HG03460 (cell line): ENCODE measurements around the gene VPS29.
A peak's percentile ranks its signal among the peaks of the same experiment; 100 is the strongest.
"Not testable (repeated sequence)": the region's sequence is repeated elsewhere in the genome, so short reads cannot be mapped to it uniquely, and the experiment has no call there.

Experiments used
- ATAC-seq: cut with Tn5 transposase; IDR thresholded peaks from one replicate; pipeline ENCODE4 v1.9.1; 2021; ENCODE audit not compliant: unreplicated experiment

The VPS29 gene

GRCh38 chr12:110528277-110528839, 26.4 kb upstream of the VPS29 start:
- ATAC-seq: no peak

DNA sequence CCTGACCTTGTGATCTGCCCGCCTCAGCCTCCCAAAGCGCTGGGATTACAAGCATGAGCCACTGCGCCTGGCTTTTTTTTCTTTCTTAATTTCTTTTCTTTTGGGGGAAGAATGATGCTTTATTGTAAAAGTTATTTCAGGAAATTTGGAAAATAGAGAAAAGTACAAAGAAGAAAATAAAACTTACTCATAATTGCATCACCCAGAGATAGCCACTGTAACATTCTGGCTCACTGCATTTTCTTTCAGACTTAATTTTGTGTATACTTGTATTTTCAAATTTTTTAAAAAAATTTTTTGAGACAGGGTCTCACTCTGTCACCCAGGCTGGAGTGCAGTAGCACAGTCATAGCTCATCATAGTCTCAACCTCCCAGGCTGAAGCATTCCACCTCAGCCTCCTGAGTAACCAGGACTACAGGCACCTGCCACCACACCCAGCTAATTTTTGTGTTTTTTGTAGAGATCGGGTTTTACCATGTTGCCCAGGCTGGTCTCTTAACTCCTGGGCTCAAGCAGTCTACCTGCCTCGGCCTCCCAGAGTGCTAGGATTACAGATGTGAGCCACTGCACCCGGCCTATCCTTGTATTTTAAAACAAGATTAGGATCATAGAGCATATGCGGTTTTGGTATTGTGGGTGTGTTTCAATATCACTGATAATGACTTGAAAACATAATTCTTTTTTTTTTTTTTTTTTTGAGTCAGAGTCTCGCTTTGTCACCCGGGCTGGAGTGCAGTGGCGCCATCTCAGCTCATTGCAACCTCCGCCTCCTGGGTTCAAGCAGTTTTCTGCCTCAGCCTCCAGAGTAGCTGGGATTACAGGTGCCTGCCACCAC, 19.2 kb upstream of the VPS29 start:
- ATAC-seq: not testable (repeated sequence)

DNA sequence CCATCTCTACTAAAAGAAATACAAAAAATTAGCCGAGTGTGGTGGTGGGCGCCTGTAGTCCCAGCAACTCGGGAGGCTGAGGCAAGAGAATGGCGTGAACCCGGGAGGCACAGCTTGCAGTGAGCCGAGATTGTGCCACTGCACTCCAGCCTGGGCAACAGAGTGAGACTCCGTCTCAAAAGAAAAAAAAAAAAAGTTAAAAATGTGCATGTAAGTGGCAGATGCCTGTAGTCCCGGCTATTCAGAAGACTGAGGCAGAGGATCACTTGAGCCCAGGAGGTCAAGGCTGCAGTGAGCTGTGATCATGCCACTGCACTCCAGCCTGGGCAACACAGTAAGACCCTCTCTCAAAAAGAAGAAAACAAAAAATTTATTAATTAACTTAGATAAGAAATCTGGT, 16.1 kb upstream of the VPS29 start:
- not testable (repeated sequence) for ATAC-seq

DNA sequence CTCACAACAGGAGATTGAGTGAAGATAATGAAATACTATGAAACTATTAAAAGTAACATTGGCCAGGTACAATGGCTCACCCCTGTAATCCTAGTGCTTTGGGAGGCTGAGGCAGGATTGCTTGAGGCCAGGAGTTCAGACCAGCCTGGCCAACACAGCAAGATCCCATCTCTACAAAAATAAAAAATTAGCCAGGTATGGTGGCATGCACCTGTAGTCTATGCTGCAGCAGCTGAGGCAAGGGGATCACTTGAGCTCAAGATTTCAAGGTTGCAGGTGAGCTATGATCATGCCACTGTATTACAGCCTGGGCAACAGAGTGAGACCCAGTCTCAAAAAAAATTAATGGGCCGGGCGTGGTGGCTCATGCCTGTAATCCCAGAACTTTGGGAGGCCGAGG, 15.1 kb upstream of the VPS29 start:
- ATAC-seq: no peak

GRCh38 chr12:110514363-110514762, 12.5 kb upstream of the VPS29 start:
- no peak for ATAC-seq

DNA sequence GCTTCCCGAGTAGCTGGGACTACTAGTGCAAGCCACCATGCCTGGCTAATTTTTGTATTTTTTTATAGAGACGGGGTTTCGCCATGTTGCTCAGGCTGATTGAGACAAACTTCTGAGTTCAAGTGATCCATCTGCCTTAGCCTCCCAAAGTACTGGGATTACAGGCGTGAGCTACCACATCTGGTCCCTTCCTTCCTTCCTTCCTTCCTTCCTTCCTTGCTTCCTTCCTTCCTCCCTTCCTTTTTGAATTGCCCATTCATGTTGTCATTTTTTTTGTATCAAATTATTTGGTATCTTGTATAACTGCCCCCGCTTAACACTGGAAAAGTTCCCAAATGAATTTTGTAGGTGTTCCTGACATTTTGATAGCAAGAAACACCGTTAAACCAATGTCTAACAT, 11.9 kb upstream of the VPS29 start:
- ATAC-seq: no peak

DNA sequence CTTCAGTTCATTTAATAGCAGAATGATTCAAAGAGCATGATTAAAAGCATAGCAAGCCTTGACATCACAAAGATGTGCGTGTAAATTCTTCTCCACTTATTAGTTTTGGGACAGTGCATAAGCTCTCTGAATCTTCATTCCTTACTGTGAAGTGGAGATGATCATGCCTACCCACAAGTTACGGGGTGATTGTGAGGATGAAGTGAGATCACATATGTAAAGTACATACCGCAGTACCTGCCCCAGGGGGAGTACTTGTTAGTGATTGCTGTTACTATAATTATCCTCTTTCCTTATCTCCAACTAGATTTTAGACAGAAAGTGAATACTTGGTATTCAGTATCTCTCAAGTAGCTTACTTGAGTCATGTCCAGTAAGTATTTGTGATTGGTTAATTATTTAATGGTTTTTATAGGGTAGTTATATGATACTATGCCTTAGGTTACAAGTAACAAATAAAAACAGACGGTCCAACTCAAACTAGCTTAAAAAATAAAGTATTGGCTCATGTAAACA, 6.2 kb upstream of the VPS29 start:
- ATAC-seq: no peak

GRCh38 chr12:110505332-110505731, 3.4 kb upstream of the VPS29 start:
- ATAC-seq: no peak

GRCh38 chr12:110503432-110503831, 1.5 kb upstream of the VPS29 start:
- no peak for ATAC-seq

DNA sequence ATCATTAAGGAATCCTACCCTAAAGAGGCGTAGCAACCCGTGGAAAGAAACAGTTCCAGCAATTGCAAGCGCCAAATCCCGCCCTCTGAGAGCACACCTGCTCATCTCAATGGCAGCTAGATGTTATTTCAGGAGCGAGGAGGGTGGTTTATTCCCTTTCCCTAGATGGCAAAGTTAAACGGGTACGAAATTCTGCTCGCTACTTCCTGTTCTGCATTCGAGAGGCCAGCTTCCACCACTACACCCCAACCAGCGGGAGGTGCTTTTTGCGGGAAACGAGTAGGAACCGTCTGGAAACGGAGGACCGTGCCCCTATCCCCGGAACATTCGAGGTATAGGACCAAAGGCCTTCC, 536 bp downstream of the VPS29 start:
- ATAC-seq: peak; percentile 14

GRCh38 chr12:110498984-110499706, 2.8 kb downstream of the VPS29 start:
- ATAC-seq: no peak

- ATAC-seq: no peak
Measured at GRCh38 chr12:110475426-110475825, 26.5 kb downstream of the VPS29 start.

DNA sequence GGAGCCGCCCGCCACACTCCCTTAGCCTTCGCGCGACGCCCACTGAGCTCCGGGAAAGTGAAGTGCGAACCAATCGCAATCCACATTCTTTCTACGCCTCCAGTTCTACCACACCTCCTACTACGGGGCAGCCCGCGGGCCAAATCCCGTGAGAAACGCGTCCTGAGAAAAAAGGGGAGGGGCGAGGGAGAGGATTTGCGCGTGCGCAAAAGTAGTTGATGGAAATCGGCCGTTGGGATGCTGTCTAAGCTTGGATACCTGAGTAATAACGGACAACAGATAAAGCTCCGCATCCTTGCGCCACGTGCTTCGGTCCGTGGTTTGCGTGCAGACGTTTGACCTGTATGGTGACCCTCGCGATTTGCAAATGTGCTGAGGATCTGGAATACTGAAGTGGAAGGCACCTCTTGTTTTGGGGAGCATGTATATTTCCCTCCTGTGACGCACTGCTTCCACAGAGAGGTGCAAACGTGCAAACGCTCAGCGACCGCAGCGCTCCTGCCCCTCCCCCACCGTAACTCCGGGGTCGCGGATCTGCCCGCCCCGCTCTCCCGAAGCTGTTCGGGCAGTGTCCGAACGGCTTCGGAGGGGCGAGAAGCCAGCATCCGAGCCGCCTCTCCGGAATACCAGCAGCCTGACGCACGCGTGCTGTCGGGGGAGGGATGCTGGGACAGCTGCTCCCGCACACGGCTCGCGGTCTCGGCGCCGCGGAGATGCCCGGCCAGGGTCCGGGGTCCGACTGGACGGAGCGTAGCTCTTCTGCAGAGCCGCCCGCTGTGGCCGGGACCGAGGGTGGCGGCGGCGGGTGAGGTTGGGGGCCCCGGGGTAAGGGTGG, 33.5 kb downstream of the VPS29 start, which contains the start of the genes FAM216A and GPN3:
FAM216A (plus strand) TSS at position 632 of the 835 bp plus-strand sequence; CDS start at position 663, 31 bp downstream.
GPN3 (minus strand) TSS at position 44 of the 835 bp plus-strand sequence. CDS start 54 bp downstream, outside the sequence.
- ATAC-seq: peak; percentile 70

- no peak for ATAC-seq
Measured at GRCh38 chr12:110467847-110468213, 34.1 kb downstream of the VPS29 start.

- ATAC-seq: no peak
Measured at GRCh38 chr12:110466791-110467190, 35.1 kb downstream of the VPS29 start.

DNA sequence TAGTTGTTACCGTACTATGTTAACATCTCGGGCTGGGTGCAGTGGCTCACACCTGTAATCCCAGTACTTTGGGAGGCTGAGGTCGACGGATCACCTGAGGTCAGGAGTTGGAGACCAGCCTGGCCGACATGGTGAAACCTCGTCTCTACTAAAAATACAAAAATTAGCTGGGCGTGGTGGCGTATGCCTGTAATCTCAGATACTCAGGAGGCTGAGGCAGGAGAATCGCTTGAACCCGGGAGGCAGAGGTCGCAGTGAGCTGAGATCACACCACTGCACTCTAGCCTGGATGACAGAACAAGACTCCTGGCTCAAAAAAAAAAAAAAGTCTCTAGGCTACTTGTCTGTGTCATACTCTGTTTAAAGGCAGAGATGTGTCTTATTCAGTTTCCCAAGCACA, 36.1 kb downstream of the VPS29 start:
- not testable (repeated sequence) for ATAC-seq

DNA sequence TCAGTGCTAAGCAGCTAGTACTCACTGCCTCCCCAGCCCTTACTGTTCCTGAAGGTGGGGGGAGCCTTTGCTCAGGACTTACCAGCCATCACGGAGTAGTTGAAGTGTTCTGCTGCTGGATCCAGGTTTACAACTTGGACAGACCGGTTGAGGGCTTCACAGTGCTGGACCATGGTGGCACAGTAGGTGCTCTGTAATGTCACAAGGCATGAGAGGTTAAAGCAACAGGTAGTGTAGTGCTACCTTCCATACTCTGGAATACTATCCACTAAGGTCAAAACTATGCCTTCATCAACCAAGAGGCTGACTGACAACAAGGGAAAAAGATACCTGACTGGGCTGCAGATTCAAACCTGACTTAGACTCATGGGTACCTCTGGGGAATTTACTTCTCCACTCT, 36.9 kb downstream of the VPS29 start:
- no peak for ATAC-seq

GRCh38 chr12:110461189-110461588, 40.7 kb downstream of the VPS29 start:
- ATAC-seq: not testable (repeated sequence)

GRCh38 chr12:110458756-110459155, 43.2 kb downstream of the VPS29 start:
- no peak for ATAC-seq

DNA sequence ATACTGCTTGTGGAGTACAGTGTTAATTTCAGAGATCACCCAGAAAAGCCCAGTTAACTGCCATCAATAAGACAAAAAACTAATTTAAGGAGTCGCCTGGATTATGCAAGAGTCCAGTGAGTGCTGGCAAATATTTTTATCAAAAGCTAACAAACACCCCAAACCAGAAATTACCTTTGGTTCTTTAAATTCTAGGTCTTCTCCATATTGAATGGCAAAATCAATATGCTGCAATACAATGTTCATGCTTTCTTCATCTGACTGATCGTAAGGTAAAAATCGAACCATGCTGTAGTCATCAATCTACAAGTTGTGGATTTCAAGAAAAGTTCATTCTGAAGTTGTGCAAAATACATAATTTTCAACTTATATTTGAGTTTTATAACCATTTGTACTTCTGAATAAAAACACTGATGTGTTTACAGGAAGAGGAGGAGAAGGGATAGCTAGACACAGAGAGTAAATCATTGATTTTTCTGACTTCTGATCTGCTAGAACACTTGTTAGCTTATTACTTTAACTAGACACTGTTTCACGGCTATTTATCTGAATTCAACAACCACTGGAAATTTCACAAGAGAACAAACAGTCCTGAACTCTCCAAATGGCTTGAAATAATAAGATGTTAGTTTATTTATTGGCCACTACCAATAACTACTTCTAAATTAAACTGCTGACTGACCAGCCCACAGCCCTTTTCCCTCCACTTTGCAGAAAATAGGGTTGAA, 48.2 kb downstream of the VPS29 start:
- ATAC-seq: no peak
